ENCODE data around the gene ORM1. TPM values are rescaled to one million over a fixed set of nuclear protein-coding genes. Genes with fewer than 3 reads are reported as not detected.
"Not testable (repeated sequence)": the region's sequence is repeated elsewhere in the genome, so short reads cannot be mapped to it uniquely, and the experiment has no call there.

ORM1 gene
- total RNA-seq, 1 experiment from 2014 or later = 27.5 TPM

DNA sequence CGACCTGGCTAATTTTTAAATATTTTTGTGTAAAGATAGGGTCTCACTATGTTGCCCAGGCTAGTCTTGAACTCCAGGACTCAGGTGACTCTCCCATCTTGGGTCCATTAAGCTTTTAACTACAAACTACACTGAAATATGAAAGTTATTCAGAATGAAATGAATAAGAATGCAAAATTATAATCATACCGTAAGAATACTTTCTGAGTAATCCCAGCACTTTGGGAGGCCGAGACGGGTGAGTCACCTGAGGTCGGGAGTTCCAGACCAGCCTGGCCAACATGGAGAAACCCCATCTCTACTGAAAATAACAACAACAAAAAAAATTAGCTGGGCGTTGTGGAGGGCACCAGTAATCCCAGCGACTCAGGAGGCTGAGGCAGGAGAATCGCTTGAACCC is 1.1 kb upstream of the ORM1 start:
- Mint-ChIP-seq H3K36me3 (ENCODE audit: insufficient read depth, unreplicated experiment) (peaks cover 5% of the 10 kb centered on the region), H3K27ac (ENCODE audit: unreplicated experiment) (no peak overlapping the region), H3K9me3 (ENCODE audit: unreplicated experiment) (no peaks in the 10 kb centered on the region), H3K4me3 (ENCODE audit: unreplicated experiment) (no peak overlapping the region), H3K4me1 (ENCODE audit: low read depth, unreplicated experiment) (peaks cover 8% of the 10 kb centered on the region), H3K27me3 (ENCODE audit: insufficient read depth, unreplicated experiment) (no peaks in the 10 kb centered on the region)
- DNase-seq = no peak
- Histone ChIP-seq H3K36me3 (ENCODE audit: control insufficient read depth, insufficient read depth, low read length) (no peaks in the 10 kb centered on the region), H3K9me3 (no peaks in the 10 kb centered on the region), H3K4me1 (no peaks in the 10 kb centered on the region; the same call in 1 of the 2 replicates), H3K4me3 (ENCODE audit: low read depth, low read length) (no peak overlapping the region), H3K27me3 (replicated peaks; ENCODE audit: control insufficient read depth, insufficient read depth, low read length) (no peaks in the 10 kb centered on the region)
- ChIA-PET POLR2A (no interaction called here), CTCF (no interaction called here)
- BruUV-seq (replicated peaks) = no TSS peak
- intact Hi-C loops (cut with micrococcal nuclease; ENCODE audit: unreplicated experiment) = no loop called here
- TF ChIP-seq, protein P1, sequence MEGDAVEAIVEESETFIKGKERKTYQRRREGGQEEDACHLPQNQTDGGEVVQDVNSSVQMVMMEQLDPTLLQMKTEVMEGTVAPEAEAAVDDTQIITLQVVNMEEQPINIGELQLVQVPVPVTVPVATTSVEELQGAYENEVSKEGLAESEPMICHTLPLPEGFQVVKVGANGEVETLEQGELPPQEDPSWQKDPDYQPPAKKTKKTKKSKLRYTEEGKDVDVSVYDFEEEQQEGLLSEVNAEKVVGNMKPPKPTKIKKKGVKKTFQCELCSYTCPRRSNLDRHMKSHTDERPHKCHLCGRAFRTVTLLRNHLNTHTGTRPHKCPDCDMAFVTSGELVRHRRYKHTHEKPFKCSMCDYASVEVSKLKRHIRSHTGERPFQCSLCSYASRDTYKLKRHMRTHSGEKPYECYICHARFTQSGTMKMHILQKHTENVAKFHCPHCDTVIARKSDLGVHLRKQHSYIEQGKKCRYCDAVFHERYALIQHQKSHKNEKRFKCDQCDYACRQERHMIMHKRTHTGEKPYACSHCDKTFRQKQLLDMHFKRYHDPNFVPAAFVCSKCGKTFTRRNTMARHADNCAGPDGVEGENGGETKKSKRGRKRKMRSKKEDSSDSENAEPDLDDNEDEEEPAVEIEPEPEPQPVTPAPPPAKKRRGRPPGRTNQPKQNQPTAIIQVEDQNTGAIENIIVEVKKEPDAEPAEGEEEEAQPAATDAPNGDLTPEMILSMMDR (IDR thresholded peaks at IDR 0.05; ENCODE audit: insufficient read depth in 1 of 2, low read depth in 1 of 2, low read length in 1 of 2, severe bottlenecking in 1 of 2, unreplicated experiment in 1 of 2) = no peak

- H3K36me3 ChIP-seq (ENCODE audit: control insufficient read depth, insufficient read depth, low read length); H3K4me1 ChIP-seq; CTCF ChIA-PET; DNase-seq; H3K4me3 Mint-ChIP-seq (ENCODE audit: unreplicated experiment); H3K27me3 Mint-ChIP-seq (ENCODE audit: insufficient read depth, unreplicated experiment); intact Hi-C loops (cut with micrococcal nuclease; ENCODE audit: unreplicated experiment); H3K36me3 Mint-ChIP-seq (ENCODE audit: insufficient read depth, unreplicated experiment); H3K27me3 ChIP-seq (replicated peaks; ENCODE audit: control insufficient read depth, insufficient read depth, low read length); BruUV-seq (replicated peaks); H3K9me3 ChIP-seq; H3K4me3 ChIP-seq (ENCODE audit: low read depth, low read length); POLR2A ChIA-PET; H3K4me1 Mint-ChIP-seq (ENCODE audit: low read depth, unreplicated experiment); H3K9me3 Mint-ChIP-seq (ENCODE audit: unreplicated experiment); H3K27ac Mint-ChIP-seq (ENCODE audit: unreplicated experiment): not testable (repeated sequence)
Observed at GRCh38 chr9:114322160-114322818, 609 bp upstream of the ORM1 start.

GRCh38 chr9:114323849-114324248 is 951 bp downstream of the ORM1 start:
- H3K27ac Mint-ChIP-seq (ENCODE audit: unreplicated experiment); H3K36me3 ChIP-seq (ENCODE audit: control insufficient read depth, insufficient read depth, low read length); DNase-seq; H3K27me3 ChIP-seq (replicated peaks; ENCODE audit: control insufficient read depth, insufficient read depth, low read length); POLR2A ChIA-PET; H3K4me1 Mint-ChIP-seq (ENCODE audit: low read depth, unreplicated experiment); BruUV-seq (replicated peaks); CTCF ChIA-PET; H3K36me3 Mint-ChIP-seq (ENCODE audit: insufficient read depth, unreplicated experiment); H3K9me3 Mint-ChIP-seq (ENCODE audit: unreplicated experiment); intact Hi-C loops (cut with micrococcal nuclease; ENCODE audit: unreplicated experiment); H3K4me3 Mint-ChIP-seq (ENCODE audit: unreplicated experiment); H3K27me3 Mint-ChIP-seq (ENCODE audit: insufficient read depth, unreplicated experiment); H3K4me3 ChIP-seq (ENCODE audit: low read depth, low read length); H3K9me3 ChIP-seq: not testable (repeated sequence)
- H3K4me1 ChIP-seq = peaks cover 14% of the 10 kb centered on the region

GRCh38 chr9:114324492-114324891 is 1.6 kb downstream of the ORM1 start:
- Mint-ChIP-seq H3K4me1 (ENCODE audit: low read depth, unreplicated experiment) (peaks cover under 1% of the 10 kb centered on the region), H3K36me3 (ENCODE audit: insufficient read depth, unreplicated experiment) (peaks cover under 1% of the 10 kb centered on the region), H3K9me3 (ENCODE audit: unreplicated experiment) (no peaks in the 10 kb centered on the region), H3K4me3 (ENCODE audit: unreplicated experiment) (no peak overlapping the region), H3K27me3 (ENCODE audit: insufficient read depth, unreplicated experiment) (no peaks in the 10 kb centered on the region), H3K27ac (ENCODE audit: unreplicated experiment) (no peak overlapping the region)
- BruUV-seq (replicated peaks) = no TSS peak
- DNase-seq = no peak
- ChIA-PET CTCF (no interaction called here), POLR2A (no interaction called here)
- peaks cover 20% of the 10 kb centered on the region for H3K4me1 ChIP-seq
- intact Hi-C loops (cut with micrococcal nuclease; ENCODE audit: unreplicated experiment) = no loop called here
- H3K4me3 ChIP-seq (ENCODE audit: low read depth, low read length) = no peak overlapping the region
- no peaks in the 10 kb centered on the region for H3K27me3 ChIP-seq (replicated peaks; ENCODE audit: control insufficient read depth, insufficient read depth, low read length)
- peaks cover 4% of the 10 kb centered on the region; the same call in 1 of the 2 replicates for H3K9me3 ChIP-seq
- TF ChIP-seq, protein P1 (IDR thresholded peaks at IDR 0.05; ENCODE audit: insufficient read depth in 1 of 2, low read depth in 1 of 2, low read length in 1 of 2, severe bottlenecking in 1 of 2, unreplicated experiment in 1 of 2) = no peak
- no peaks in the 10 kb centered on the region for H3K36me3 ChIP-seq (ENCODE audit: control insufficient read depth, insufficient read depth, low read length)

GRCh38 chr9:114324965-114325364 is 2.1 kb downstream of the ORM1 start:
- H3K36me3 ChIP-seq (ENCODE audit: control insufficient read depth, insufficient read depth, low read length); H3K27ac Mint-ChIP-seq (ENCODE audit: unreplicated experiment); H3K9me3 Mint-ChIP-seq (ENCODE audit: unreplicated experiment); POLR2A ChIA-PET; H3K27me3 ChIP-seq (replicated peaks; ENCODE audit: control insufficient read depth, insufficient read depth, low read length); H3K27me3 Mint-ChIP-seq (ENCODE audit: insufficient read depth, unreplicated experiment); H3K4me3 Mint-ChIP-seq (ENCODE audit: unreplicated experiment); intact Hi-C loops (cut with micrococcal nuclease; ENCODE audit: unreplicated experiment); BruUV-seq (replicated peaks); H3K9me3 ChIP-seq; H3K36me3 Mint-ChIP-seq (ENCODE audit: insufficient read depth, unreplicated experiment); H3K4me1 Mint-ChIP-seq (ENCODE audit: low read depth, unreplicated experiment); CTCF ChIA-PET; H3K4me3 ChIP-seq (ENCODE audit: low read depth, low read length); DNase-seq: not testable (repeated sequence)
- H3K4me1 ChIP-seq = peaks cover 20% of the 10 kb centered on the region

GRCh38 chr9:114325684-114326254 is 2.9 kb downstream of the ORM1 start:
- H3K36me3 Mint-ChIP-seq (ENCODE audit: insufficient read depth, unreplicated experiment); H3K27me3 ChIP-seq (replicated peaks; ENCODE audit: control insufficient read depth, insufficient read depth, low read length); H3K36me3 ChIP-seq (ENCODE audit: control insufficient read depth, insufficient read depth, low read length); H3K27ac Mint-ChIP-seq (ENCODE audit: unreplicated experiment); H3K9me3 Mint-ChIP-seq (ENCODE audit: unreplicated experiment); DNase-seq; CTCF ChIA-PET; intact Hi-C loops (cut with micrococcal nuclease; ENCODE audit: unreplicated experiment); H3K27me3 Mint-ChIP-seq (ENCODE audit: insufficient read depth, unreplicated experiment); H3K9me3 ChIP-seq; H3K4me1 Mint-ChIP-seq (ENCODE audit: low read depth, unreplicated experiment); POLR2A ChIA-PET; H3K4me3 ChIP-seq (ENCODE audit: low read depth, low read length); BruUV-seq (replicated peaks); H3K4me3 Mint-ChIP-seq (ENCODE audit: unreplicated experiment): not testable (repeated sequence)
- H3K4me1 ChIP-seq = peaks cover 20% of the 10 kb centered on the region

All from Caco-2 (cell line).